NCI-H510A (cell line): ENCODE data around the gene RNF214.

ENCODE experiments used
- DNase-seq: peaks from one replicate; lab custom pipeline; 2025; lab: John Stamatoyannopoulos, UW

Gene RNF214

GRCh38 chr11:117282956-117283355 is 50.5 kb downstream of the RNF214 start:
- no peak for DNase-seq

GRCh38 chr11:117284053-117284452 is 51.6 kb downstream of the RNF214 start:
- no peak for DNase-seq

- no peak for DNase-seq
These were observed 54.1 kb downstream of the RNF214 start for GRCh38 chr11:117286588-117286987.

- no peak for DNase-seq
These were observed 55.2 kb downstream of the RNF214 start for GRCh38 chr11:117287668-117288067.

- DNase-seq, result no peak
These were observed 57.3 kb downstream of the RNF214 start for GRCh38 chr11:117289795-117290194.

- no peak for DNase-seq
These were observed 58.4 kb downstream of the RNF214 start, which contains the start of gene BACE1-AS for GRCh38 chr11:117290809-117291396. Gene BACE1-AS, plus strand, starts transcription at chr11:117291346.

- DNase-seq, result no peak
These were observed 60.1 kb downstream of the RNF214 start for GRCh38 chr11:117292616-117293015.

- DNase-seq, result no peak
These were observed 63.1 kb downstream of the RNF214 start for GRCh38 chr11:117295438-117296137.

GRCh38 chr11:117296881-117297280 is 64.4 kb downstream of the RNF214 start:
- no peak for DNase-seq

GRCh38 chr11:117298195-117298594 is 65.7 kb downstream of the RNF214 start:
- no peak for DNase-seq

- DNase-seq, result no peak
These were observed 67.1 kb downstream of the RNF214 start for GRCh38 chr11:117299351-117300282.

GRCh38 chr11:117300283-117300663 is 67.8 kb downstream of the RNF214 start:
- no peak for DNase-seq

- no peak for DNase-seq
These were observed 68.3 kb downstream of the RNF214 start for GRCh38 chr11:117300773-117301172.

- DNase-seq, result no peak
These were observed 69.8 kb downstream of the RNF214 start for GRCh38 chr11:117302228-117302627.

- peak; percentile 40 for DNase-seq
These were observed 70.6 kb downstream of the RNF214 start for GRCh38 chr11:117303101-117303500.

GRCh38 chr11:117303646-117304315 is 71.3 kb downstream of the RNF214 start:
- no peak for DNase-seq

GRCh38 chr11:117305145-117305544 is 72.7 kb downstream of the RNF214 start:
- no peak for DNase-seq

GRCh38 chr11:117309310-117309709 is 76.8 kb downstream of the RNF214 start:
- DNase-seq, result no peak

- no peak for DNase-seq
These were observed 80.6 kb downstream of the RNF214 start for GRCh38 chr11:117313091-117313490.

GRCh38 chr11:117313828-117314768 is 81.6 kb downstream of the RNF214 start:
- no peak for DNase-seq

- no peak for DNase-seq
These were observed 82.4 kb downstream of the RNF214 start for GRCh38 chr11:117314840-117315239.
